Neuronal stem cell (in vitro differentiated cells): ENCODE data around the gene HSD17B7.
"Not testable (repeated sequence)": the region's sequence is repeated elsewhere in the genome, so short reads cannot be mapped to it uniquely, and the experiment has no call there.

ENCODE experiments used
- DNase-seq: peaks from one replicate; pipeline ENCODE4 v3.0.0-alpha.2; 2013; ENCODE audit warnings: low spot score
- H2AFZ ChIP-seq: one replicate; pipeline ENCODE4 v1.6.1; 2013; ENCODE audit warnings: mild to moderate bottlenecking, low read length, inconsistent platforms
- H2AK5ac ChIP-seq: 2 replicates; pipeline ENCODE4 v1.6.1; 2013; ENCODE audit warnings: low read depth, mild to moderate bottlenecking, inconsistent platforms, low read length, moderate library complexity, mixed read lengths
- H2BK120ac ChIP-seq: 2 replicates; pipeline ENCODE4 v1.6.1; 2013; ENCODE audit warnings: low read depth, mild to moderate bottlenecking, inconsistent platforms, low read length, moderate library complexity, mixed read lengths
- H2BK12ac ChIP-seq: one replicate; pipeline ENCODE4 v1.6.1; 2013; ENCODE audit warnings: low read length, inconsistent platforms
- H2BK15ac ChIP-seq: 2 replicates; pipeline ENCODE4 v1.6.1; 2013; ENCODE audit warnings: mild to moderate bottlenecking, low read length, inconsistent platforms, mixed read lengths
- H2BK5ac ChIP-seq: one replicate; pipeline ENCODE4 v1.6.1; 2013; ENCODE audit warnings: inconsistent platforms, mild to moderate bottlenecking, low read length, moderate library complexity
- H3K14ac ChIP-seq: one replicate; pipeline ENCODE4 v1.6.1; 2013; ENCODE audit warnings: low read length, inconsistent platforms
- H3K18ac ChIP-seq: 2 replicates; pipeline ENCODE4 v1.6.1; 2013; ENCODE audit warnings: low read length, inconsistent platforms
- H3K23ac ChIP-seq: 2 replicates; pipeline ENCODE4 v1.6.1; 2013; ENCODE audit warnings: low read depth, mild to moderate bottlenecking, mixed read lengths, low read length, inconsistent platforms; ENCODE audit not compliant: poor library complexity
- H3K27ac ChIP-seq: replicated peaks from 3 replicates; pipeline ENCODE4 v1.5.1; 2013; ENCODE audit warnings: low read length, inconsistent platforms
- H3K27me3 ChIP-seq, 3 experiments: 2 replicates each; pipeline ENCODE4 v1.6.1; 2013; ENCODE audit warnings: low read length in 3 of 3, mild to moderate bottlenecking in 2 of 3, inconsistent platforms in 1 of 3, low read depth in 1 of 3, mixed read lengths in 1 of 3, moderate library complexity in 1 of 3; ENCODE audit not compliant: control insufficient read depth in 3 of 3, insufficient read depth in 3 of 3
- H3K36me3 ChIP-seq, 2 donors: replicated peaks in 1 of 2; 2 replicates each; pipeline ENCODE4 v1.6.1; 2013; ENCODE audit warnings: low read length in 2 of 2; ENCODE audit not compliant: control insufficient read depth in 2 of 2, insufficient read depth in 2 of 2
- H3K4ac ChIP-seq: 2 replicates; pipeline ENCODE4 v1.6.1; 2013; ENCODE audit warnings: inconsistent platforms, mild to moderate bottlenecking, low read length, moderate library complexity
- H3K4me1 ChIP-seq, 2 donors: 1 replicate in 1 of 2; 2 replicates in 1 of 2; pipeline ENCODE4 v1.6.1; 2013; ENCODE audit warnings: low read length in 2 of 2, low read depth in 1 of 2; ENCODE audit not compliant: control insufficient read depth in 2 of 2, insufficient read depth in 1 of 2
- H3K4me2 ChIP-seq: one replicate; pipeline ENCODE4 v1.6.1; 2013; ENCODE audit warnings: mild to moderate bottlenecking, low read length, inconsistent platforms; ENCODE audit not compliant: insufficient read depth, poor library complexity, severe bottlenecking
- H3K4me3 ChIP-seq, 2 donors: 2 replicates each; pipeline ENCODE4 v1.5.1; 2013; ENCODE audit warnings: low read length in 2 of 2, mild to moderate bottlenecking in 2 of 2, inconsistent platforms in 1 of 2, moderate library complexity in 1 of 2
- H3K79me1 ChIP-seq: one replicate; pipeline ENCODE4 v1.6.1; 2013; ENCODE audit warnings: low read depth, mild to moderate bottlenecking, inconsistent platforms, low read length, moderate library complexity
- H3K9ac ChIP-seq: one replicate; pipeline ENCODE4 v1.6.1; 2013; ENCODE audit warnings: mild to moderate bottlenecking, low read depth, low read length, inconsistent platforms; ENCODE audit not compliant: poor library complexity
- H3K9me3 ChIP-seq, 2 donors: replicated peaks in 1 of 2; 2 replicates each; pipeline versions ENCODE3 to v1.6.1; 2013; ENCODE audit warnings: low read length in 2 of 2, mild to moderate bottlenecking in 2 of 2, inconsistent platforms in 1 of 2, low read depth in 1 of 2, mixed read lengths in 1 of 2, moderate library complexity in 1 of 2; ENCODE audit not compliant: control insufficient read depth in 2 of 2, insufficient read depth in 1 of 2
- H4K8ac ChIP-seq: one replicate; pipeline ENCODE4 v1.6.1; 2013; ENCODE audit warnings: low read depth, mild to moderate bottlenecking, inconsistent platforms, low read length, moderate library complexity
- H4K91ac ChIP-seq: one replicate; pipeline ENCODE4 v1.6.1; 2013; ENCODE audit warnings: low read length, low read depth, mild to moderate bottlenecking, inconsistent platforms; ENCODE audit not compliant: poor library complexity
- WGBS, 2 donors: extraction: QIAGEN DNeasy Blood & Tissue Kit; methylation state at CpG; one replicate each; pipeline ENCODE4 v1.1.7; 2013; ENCODE audit warnings: missing lambda C conversion rate in 2 of 2, mixed read lengths in 1 of 2; ENCODE audit not compliant: insufficient read length in 2 of 2, insufficient replicate concordance in 1 of 2; ENCODE audit errors: extremely low coverage in 2 of 2; 5-methylcytosine and 5-hydroxymethylcytosine counted together

The HSD17B7 gene

DNA sequence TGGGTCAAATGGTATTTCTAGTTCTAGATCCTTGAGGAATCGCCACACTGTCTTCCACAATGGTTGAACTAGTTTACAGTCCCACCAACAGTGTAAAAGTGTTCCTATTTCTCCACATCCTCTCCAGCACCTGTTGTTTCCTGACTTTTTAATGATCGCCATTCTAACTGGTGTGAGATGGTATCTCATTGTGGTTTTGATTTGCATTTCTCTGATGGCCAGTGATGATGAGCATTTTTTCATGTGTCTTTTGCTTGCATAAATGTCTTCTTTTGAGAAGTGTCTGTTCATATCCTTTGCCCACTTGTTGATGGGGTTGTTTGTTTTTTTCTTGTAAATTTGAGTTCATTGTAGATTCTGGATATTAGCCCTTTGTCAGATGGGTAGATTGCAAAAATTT is 17.0 kb downstream of the HSD17B7 start:
- H3K9me3 ChIP-seq, H2BK12ac ChIP-seq, H2AK5ac ChIP-seq, H4K91ac ChIP-seq, DNase-seq, H2BK5ac ChIP-seq, H2AFZ ChIP-seq, H3K4me3 ChIP-seq, H3K23ac ChIP-seq, H3K9ac ChIP-seq, H2BK15ac ChIP-seq, H3K4me2 ChIP-seq, H2BK120ac ChIP-seq, H3K27ac ChIP-seq, H3K18ac ChIP-seq, H3K14ac ChIP-seq, H4K8ac ChIP-seq, H3K4ac ChIP-seq, H3K27me3 ChIP-seq, H3K79me1 ChIP-seq, H3K4me1 ChIP-seq: not testable (repeated sequence)
- WGBS, 2 donors: no CpG with 5 or more reads among the region's 2 CpGs
- H3K36me3 ChIP-seq: peaks cover 6 to 55% of the 10 kb centered on the region in 2 donors

DNA sequence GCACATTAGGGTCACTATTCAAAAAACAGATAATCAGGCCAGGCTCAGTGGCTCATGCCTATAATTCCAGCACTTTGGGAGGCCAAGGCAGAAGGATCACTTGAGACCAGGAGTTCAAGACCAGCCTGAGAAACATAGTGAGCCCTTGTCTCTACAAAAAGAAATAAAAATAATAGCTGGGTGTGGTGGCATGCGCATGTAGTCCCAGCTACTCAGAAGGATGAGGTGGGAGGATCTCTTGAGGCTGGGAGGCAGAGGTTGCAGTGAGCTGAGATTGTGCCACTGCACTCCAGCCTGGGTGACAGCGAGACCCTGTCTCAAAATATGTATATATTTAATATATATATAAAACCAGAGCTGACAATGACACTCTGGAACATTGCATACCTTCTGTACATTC is 21.9 kb downstream of the HSD17B7 start:
- H2AK5ac ChIP-seq, H4K8ac ChIP-seq, H2AFZ ChIP-seq, H3K4me1 ChIP-seq, DNase-seq, H2BK12ac ChIP-seq, H3K4me2 ChIP-seq, H3K27me3 ChIP-seq, H2BK15ac ChIP-seq, H3K4me3 ChIP-seq, H3K27ac ChIP-seq, H2BK5ac ChIP-seq, H3K14ac ChIP-seq, H3K23ac ChIP-seq, H4K91ac ChIP-seq, H3K79me1 ChIP-seq, H3K9me3 ChIP-seq, H3K4ac ChIP-seq, H3K9ac ChIP-seq, H3K18ac ChIP-seq, H2BK120ac ChIP-seq: not testable (repeated sequence)
- no CpG with 5 or more reads among the region's 2 CpGs for WGBS, 2 donors
- peaks cover 0 to 13% of the 10 kb centered on the region in 2 donors for H3K36me3 ChIP-seq

GRCh38 chr1:162818136-162818535 is 27.6 kb downstream of the HSD17B7 start:
- not testable (repeated sequence) for H3K27ac ChIP-seq, H3K79me1 ChIP-seq, H3K23ac ChIP-seq, H3K18ac ChIP-seq, H2BK120ac ChIP-seq, H4K8ac ChIP-seq, H3K4me2 ChIP-seq, H2BK15ac ChIP-seq, H2AK5ac ChIP-seq, H3K36me3 ChIP-seq, H3K9ac ChIP-seq, H3K4ac ChIP-seq, H3K9me3 ChIP-seq, H2BK5ac ChIP-seq, H3K14ac ChIP-seq, H4K91ac ChIP-seq, H3K4me3 ChIP-seq, H3K4me1 ChIP-seq, H2AFZ ChIP-seq, H2BK12ac ChIP-seq, DNase-seq
- H3K27me3 ChIP-seq: peaks cover 0 to 12% (median 5%) of the 10 kb centered on the region in 3 experiments
- no CpG with 5 or more reads among the region's 2 CpGs for WGBS, 2 donors

- H4K91ac ChIP-seq, H4K8ac ChIP-seq, H2BK12ac ChIP-seq, H3K79me1 ChIP-seq, H3K14ac ChIP-seq, H3K9ac ChIP-seq, H3K27ac ChIP-seq, H3K36me3 ChIP-seq, H2BK5ac ChIP-seq, H2BK120ac ChIP-seq, H3K4me3 ChIP-seq, H3K23ac ChIP-seq, H2AK5ac ChIP-seq, H3K18ac ChIP-seq, H2BK15ac ChIP-seq, H2AFZ ChIP-seq, H3K4me1 ChIP-seq, H3K9me3 ChIP-seq, DNase-seq, H3K4ac ChIP-seq, H3K4me2 ChIP-seq: not testable (repeated sequence)
- no CpG with 5 or more reads among the region's 1 CpG for WGBS, 2 donors
- peaks cover 0 to 15% (median 5%) of the 10 kb centered on the region in 3 experiments for H3K27me3 ChIP-seq
Observed at GRCh38 chr1:162818666-162819065, 28.2 kb downstream of the HSD17B7 start.
